Lung (tissue), 12 donors: Measurements from ENCODE around the gene LRRC40. TPM values are rescaled to one million over a fixed set of nuclear protein-coding genes. Genes with fewer than 3 reads are reported as not detected.
"Not testable (repeated sequence)": the region's sequence is repeated elsewhere in the genome, so short reads cannot be mapped to it uniquely, and the experiment has no call there.

ENCODE experiments used
- ATAC-seq: fragments of 200-7000 bp; cut with Tn5 transposase; one replicate; pipeline ENCODE4 v1.9.1; 2020; ENCODE audit warnings: moderate number of reproducible peaks; ENCODE audit not compliant: insufficient read depth, low FRiP score
- DNase-seq, 3 donors: peaks; one replicate each; pipeline ENCODE4 v3.0.0-alpha.2; 2013 to 2017
- H3K27ac ChIP-seq, 2 donors: one replicate each; pipeline ENCODE4 v1.5.1; 2013; ENCODE audit warnings: mild to moderate bottlenecking in 2 of 2, moderate library complexity in 2 of 2, control low read depth in 1 of 2, inconsistent platforms in 1 of 2, low read depth in 1 of 2, low read length in 1 of 2
- H3K27me3 ChIP-seq, 3 donors: one replicate each; pipeline ENCODE4 v1.5.1; 2013; ENCODE audit warnings: low read length in 2 of 3; ENCODE audit not compliant: control insufficient read depth in 3 of 3, insufficient read depth in 3 of 3
- H3K36me3 ChIP-seq, 4 donors: one replicate each; pipeline ENCODE4 v1.5.1; 2013; ENCODE audit warnings: low read length in 4 of 4, mild to moderate bottlenecking in 1 of 4, moderate library complexity in 1 of 4; ENCODE audit not compliant: control insufficient read depth in 4 of 4, insufficient read depth in 4 of 4
- H3K4me1 ChIP-seq, 5 donors: one replicate each; pipeline ENCODE4 v1.5.1; 2013; ENCODE audit warnings: low read length in 5 of 5, mild to moderate bottlenecking in 2 of 5, moderate library complexity in 1 of 5; ENCODE audit not compliant: control insufficient read depth in 5 of 5, insufficient read depth in 5 of 5
- H3K4me3 ChIP-seq: one replicate; pipeline ENCODE4 v1.5.1; 2013; ENCODE audit warnings: mild to moderate bottlenecking, control low read depth, moderate library complexity
- H3K9ac ChIP-seq, 2 donors: one replicate each; pipeline ENCODE4 v1.5.1; 2013; ENCODE audit warnings: low read length in 2 of 2, control low read depth in 1 of 2; ENCODE audit not compliant: insufficient read depth in 1 of 2
- H3K9me3 ChIP-seq, 4 donors: one replicate each; pipeline ENCODE4 v1.5.1; 2013; ENCODE audit warnings: low read length in 3 of 4, mild to moderate bottlenecking in 1 of 4, moderate library complexity in 1 of 4; ENCODE audit not compliant: control insufficient read depth in 4 of 4, insufficient read depth in 3 of 4
- CTCF ChIP-seq: IDR thresholded peaks from 2 replicates; pipeline ENCODE4 v1.5.1; 2012; ENCODE audit warnings: mild to moderate bottlenecking; ENCODE audit errors: control extremely low read depth, extremely low read depth
- WGBS, 2 donors: extraction: QIAGEN DNeasy Blood & Tissue Kit; methylation state at CpG; one replicate each; pipeline ENCODE4 v1.1.7; 2013; 5-methylcytosine and 5-hydroxymethylcytosine counted together
- polyA plus RNA-seq, 2 donors: library from polyadenylated mRNA; stranded (reverse); fragments of 200-250 nt; gene quantifications; one replicate each; pipeline ENCODE4 v1.2.1, GENCODE V29; 2013
- total RNA-seq, 2 donors: library from RNA; depleted of rRNA in 1 of 2; stranded (reverse); fragments of >200 nt in 1 of 2; gene quantifications; one replicate each; pipeline ENCODE4 v1.2.1, GENCODE V29; 2014 to 2021
- donor health status: control.
- donor health status: control.
- donor health status: Bipolar disorder and iron deficiency.
- donor health status: healthy.
- donor health status: DM: yes; HTN: yes; CAD: no.

LRRC40 gene
- total and polyA plus RNA-seq, 4 donors: 7.5 to 24.6 (median 10.6) TPM

DNA sequence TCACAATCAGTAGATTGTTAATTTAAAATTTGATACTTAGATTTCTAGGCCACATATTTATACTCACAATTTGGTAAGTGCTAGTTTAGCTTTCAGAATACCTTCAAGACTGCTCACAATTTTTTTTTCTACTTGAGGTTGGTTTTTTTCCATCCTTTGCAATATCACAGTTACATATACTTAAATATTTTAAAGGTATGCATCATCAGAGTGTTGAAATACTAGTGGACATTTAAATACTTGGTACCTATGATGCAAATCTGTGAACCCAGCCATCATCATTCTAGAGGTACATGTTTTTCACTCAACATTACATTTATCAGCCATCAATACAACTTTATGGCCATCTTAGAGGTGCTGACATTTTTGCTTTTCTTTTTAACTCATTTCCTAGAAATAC, 6.2 kb upstream of the LRRC40 start:
- Histone ChIP-seq H3K27ac (no peak overlapping the region), H3K27me3 (no peaks in the 10 kb centered on the region), H3K4me1 (peaks cover 0 to 12% (median 12%) of the 10 kb centered on the region in 5 donors), H3K36me3 (peaks cover 3 to 20% (median 10%) of the 10 kb centered on the region in 4 donors), H3K9ac (no peak overlapping the region), H3K4me3 (no peak overlapping the region), H3K9me3 (no peaks in the 10 kb centered on the region)
- TF ChIP-seq CTCF: no peak
- DNase-seq (no peak), ATAC-seq (no peak)

- 49 to 81% methylated on average over 1 of the region's 1 CpG for WGBS, 2 donors
- ATAC-seq: no peak
- H3K36me3 ChIP-seq: peaks cover 0 to 14% (median 9%) of the 10 kb centered on the region in 4 donors
- no peak overlapping the region for H3K9ac ChIP-seq
- peaks cover 0 to 15% (median 12%) of the 10 kb centered on the region in 5 donors for H3K4me1 ChIP-seq
- H3K27ac ChIP-seq: no peak overlapping the region
- no peak for DNase-seq
- H3K9me3 ChIP-seq: no peaks in the 10 kb centered on the region
- no peak for TF ChIP-seq CTCF
- H3K27me3 ChIP-seq: no peaks in the 10 kb centered on the region
- no peak overlapping the region for H3K4me3 ChIP-seq
Measured at GRCh38 chr1:70210820-70211219, 5.4 kb upstream of the LRRC40 start.

- Histone ChIP-seq H3K36me3 (peaks cover 0 to 11% (median 6%) of the 10 kb centered on the region in 4 donors), H3K27ac (no peak overlapping the region), H3K27me3 (no peaks in the 10 kb centered on the region), H3K9me3 (no peaks in the 10 kb centered on the region), H3K4me3 (no peak overlapping the region), H3K9ac (no peak overlapping the region), H3K4me1 (peaks cover 0 to 27% (median 14%) of the 10 kb centered on the region in 5 donors)
- ATAC-seq: no peak
- no peak for TF ChIP-seq CTCF
- 96 to 97% methylated on average over 7 of the region's 7 CpGs for WGBS, 2 donors
- DNase-seq: no peak
Measured at GRCh38 chr1:70208292-70208691, 2.9 kb upstream of the LRRC40 start.

DNA sequence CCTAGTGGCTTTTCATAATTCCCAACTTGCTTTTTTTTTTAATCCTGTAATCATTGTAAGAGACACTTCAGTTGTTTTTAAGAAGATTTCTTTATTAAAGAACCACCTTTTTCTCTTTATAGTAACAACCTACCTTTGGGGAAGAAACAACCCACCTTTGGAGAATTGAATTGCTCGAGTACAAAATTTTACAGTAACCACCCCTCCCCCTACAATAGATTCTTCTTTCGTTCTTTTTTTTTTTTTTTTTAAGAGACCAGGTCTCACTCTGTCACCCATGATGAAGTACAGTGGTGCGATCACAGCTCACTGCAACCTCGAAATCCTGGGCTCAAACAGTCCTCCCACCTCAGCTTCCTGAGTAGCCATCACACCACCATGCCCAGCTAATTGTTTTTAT, 2.1 kb upstream of the LRRC40 start:
- no peak for ATAC-seq
- no peak overlapping the region for H3K4me3 ChIP-seq
- TF ChIP-seq CTCF: no peak
- H3K36me3 ChIP-seq: peaks cover 0 to 11% (median 4%) of the 10 kb centered on the region in 4 donors
- H3K27ac ChIP-seq: no peak overlapping the region
- H3K4me1 ChIP-seq: peaks cover 0 to 27% (median 12%) of the 10 kb centered on the region in 5 donors
- H3K9ac ChIP-seq: no peak overlapping the region
- H3K9me3 ChIP-seq: no peaks in the 10 kb centered on the region
- no peak for DNase-seq
- WGBS, 2 donors: 88 to 93% methylated on average over 4 of the region's 4 CpGs
- no peaks in the 10 kb centered on the region for H3K27me3 ChIP-seq

DNA sequence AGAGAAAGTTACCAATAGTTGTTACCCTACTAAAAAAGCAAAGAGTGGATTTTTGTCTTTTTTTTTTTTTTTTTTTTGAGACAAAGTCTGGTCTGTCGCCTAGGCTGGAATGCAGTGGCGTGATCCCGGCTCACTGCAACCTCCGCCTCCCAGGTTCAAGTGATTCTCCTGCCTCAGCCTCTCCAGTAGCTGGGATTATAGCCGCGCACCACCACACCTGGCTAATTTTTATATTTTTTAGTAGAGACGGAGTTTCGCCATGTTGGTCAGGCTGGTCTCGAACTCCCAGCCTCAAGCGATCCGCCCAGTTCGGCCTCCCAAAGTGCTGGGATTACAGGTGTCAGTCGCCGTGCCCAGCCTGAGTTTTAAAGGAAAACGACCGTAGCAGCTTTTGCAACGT, 1.5 kb upstream of the LRRC40 start:
- H3K27ac ChIP-seq, DNase-seq, H3K27me3 ChIP-seq, ATAC-seq, H3K9me3 ChIP-seq, H3K4me3 ChIP-seq: not testable (repeated sequence)
- Histone ChIP-seq H3K4me1 (peaks cover 0 to 27% (median 12%) of the 10 kb centered on the region in 5 donors), H3K9ac (peak overlapping the region; percentile 93 to 99), H3K36me3 (peaks cover 0 to 11% (median 4%) of the 10 kb centered on the region in 4 donors)
- WGBS, 2 donors: 78 to 92% methylated on average over 17 of the region's 17 CpGs
